SH-SY5Y (cell line): ENCODE measurements around the gene CD40LG.

Experiments used
- GATA2 ChIP-seq: IDR thresholded peaks from 2 replicates; pipeline ENCODE4 v1.6.1; 2011; ENCODE audit warnings: mild to moderate bottlenecking, low read depth, low read length
- GATA3 ChIP-seq: IDR thresholded peaks from 2 replicates; pipeline ENCODE4 v1.6.1; 2011; ENCODE audit warnings: low read depth, mild to moderate bottlenecking, low read length, moderate library complexity

DNA sequence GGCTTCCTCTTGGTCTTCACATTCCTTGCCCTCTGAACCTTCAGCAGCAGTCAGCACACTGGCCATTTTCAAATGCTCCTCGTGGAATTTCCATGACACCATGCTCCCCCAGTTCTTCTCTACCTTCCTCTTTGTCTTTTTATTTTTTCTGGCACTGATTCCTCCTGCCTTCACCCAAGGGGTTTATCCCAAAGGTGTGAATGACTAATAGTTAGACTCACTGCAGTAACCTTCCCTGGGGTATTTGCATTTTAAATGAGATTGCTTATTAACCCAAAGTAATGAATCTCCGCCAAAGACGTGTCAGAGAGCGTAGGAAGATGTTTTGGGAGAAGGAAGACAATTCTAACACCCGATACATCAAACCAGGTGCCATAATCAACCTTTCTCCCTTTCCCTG lies 36.2 kb downstream of the CD40LG start:
- TF ChIP-seq GATA2: no peak
- TF ChIP-seq GATA3: no peak
